Epithelial cell of proximal tubule (primary cell): ENCODE data around the gene RBFA. TPM values are rescaled to one million over a fixed set of nuclear protein-coding genes. Genes with fewer than 3 reads are reported as not detected.

Experiments used
- DNase-seq: peaks from one replicate; pipeline ENCODE4 v3.0.0-alpha.2; 2011; ENCODE audit warnings: low read depth
- H3K4me3 ChIP-seq: 2 replicates; pipeline ENCODE4 v1.5.1; 2011; ENCODE audit warnings: low read depth, mild to moderate bottlenecking, low read length
- total RNA-seq: library from RNA; depleted of rRNA; stranded (reverse); fragments of >200 nt; gene quantifications from 2 replicates; pipeline ENCODE4 v1.2.3, GENCODE V29; 2015
- TF ChIP-seq, protein P1 (sequence below): conservative IDR thresholded peaks from 2 replicates; pipeline ENCODE4 v1.5.1; 2012; ENCODE audit warnings: low read depth, mild to moderate bottlenecking, low read length

The RBFA gene
- 41.5 and 65.2 TPM in 2 replicates for total RNA-seq

- DNase-seq, result peak; percentile 27
- peak within 1 kb of the TSS; percentile 75 for H3K4me3 ChIP-seq
- TF ChIP-seq, protein P1, sequence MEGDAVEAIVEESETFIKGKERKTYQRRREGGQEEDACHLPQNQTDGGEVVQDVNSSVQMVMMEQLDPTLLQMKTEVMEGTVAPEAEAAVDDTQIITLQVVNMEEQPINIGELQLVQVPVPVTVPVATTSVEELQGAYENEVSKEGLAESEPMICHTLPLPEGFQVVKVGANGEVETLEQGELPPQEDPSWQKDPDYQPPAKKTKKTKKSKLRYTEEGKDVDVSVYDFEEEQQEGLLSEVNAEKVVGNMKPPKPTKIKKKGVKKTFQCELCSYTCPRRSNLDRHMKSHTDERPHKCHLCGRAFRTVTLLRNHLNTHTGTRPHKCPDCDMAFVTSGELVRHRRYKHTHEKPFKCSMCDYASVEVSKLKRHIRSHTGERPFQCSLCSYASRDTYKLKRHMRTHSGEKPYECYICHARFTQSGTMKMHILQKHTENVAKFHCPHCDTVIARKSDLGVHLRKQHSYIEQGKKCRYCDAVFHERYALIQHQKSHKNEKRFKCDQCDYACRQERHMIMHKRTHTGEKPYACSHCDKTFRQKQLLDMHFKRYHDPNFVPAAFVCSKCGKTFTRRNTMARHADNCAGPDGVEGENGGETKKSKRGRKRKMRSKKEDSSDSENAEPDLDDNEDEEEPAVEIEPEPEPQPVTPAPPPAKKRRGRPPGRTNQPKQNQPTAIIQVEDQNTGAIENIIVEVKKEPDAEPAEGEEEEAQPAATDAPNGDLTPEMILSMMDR, result peak; percentile 46
Observed at GRCh38 chr18:80034068-80034851, at the start of gene RBFA. Gene RBFA, plus strand, starts transcription at chr18:80034434. Its CDS starts 62 bp downstream, at chr18:80034496.

DNA sequence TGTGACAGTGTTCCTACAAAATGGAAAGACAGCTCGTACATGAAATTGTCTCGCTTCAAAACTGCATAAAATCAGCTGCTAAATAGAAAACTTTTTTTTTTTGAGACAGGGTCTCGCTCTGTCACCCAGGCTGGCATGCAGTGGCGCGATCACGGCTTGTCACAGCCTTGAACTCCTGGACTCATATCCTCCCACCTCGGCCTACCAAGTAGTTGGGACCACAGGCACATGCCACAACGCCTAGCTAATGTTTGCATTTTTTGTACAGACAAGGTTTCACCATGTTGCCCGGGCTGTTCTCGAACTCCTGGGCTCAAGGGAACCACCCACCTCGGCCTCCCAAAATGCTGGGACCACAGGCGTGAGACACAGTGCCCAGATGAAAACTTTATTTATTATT is 49.1 kb upstream of the RBFA start:
- no peak for DNase-seq
- H3K4me3 ChIP-seq, result no peak overlapping the region
- TF ChIP-seq, protein P1, result no peak

GRCh38 chr18:79986726-79987125 is 47.5 kb upstream of the RBFA start:
- DNase-seq, result no peak
- TF ChIP-seq, protein P1, result no peak

DNA sequence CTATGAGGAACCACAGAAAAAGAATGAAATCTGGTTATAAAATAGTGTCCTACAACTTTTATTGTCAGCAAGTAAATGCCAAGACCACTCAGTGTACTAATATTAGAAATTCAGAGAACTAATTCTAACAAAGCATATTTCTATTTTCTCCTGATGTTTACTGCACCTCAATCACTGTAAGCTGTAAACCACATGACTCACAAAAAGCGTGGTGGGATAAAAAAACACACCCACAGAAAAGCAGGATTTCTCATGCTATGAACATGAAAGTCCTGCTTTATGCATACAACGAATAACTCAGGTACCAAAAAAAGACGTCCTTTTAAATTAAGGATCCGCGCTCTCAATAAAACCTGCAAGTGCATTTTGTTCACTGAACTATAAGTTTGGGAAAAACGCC is 46.7 kb upstream of the RBFA start:
- H3K4me3 ChIP-seq, result peak overlapping the region; percentile 93
- TF ChIP-seq, protein P1, result no peak
- no peak for DNase-seq

More at GRCh38 chr18:79986726-79987125, 47.5 kb upstream of the RBFA start:
- H3K4me3 ChIP-seq, result peak overlapping the region; percentile 93

- H3K4me3 ChIP-seq, result peak overlapping the region; percentile 93
- no peak for DNase-seq
- TF ChIP-seq, protein P1, result peak; percentile 24
Observed at GRCh38 chr18:79988071-79988450, 46.2 kb upstream of the RBFA start.

DNA sequence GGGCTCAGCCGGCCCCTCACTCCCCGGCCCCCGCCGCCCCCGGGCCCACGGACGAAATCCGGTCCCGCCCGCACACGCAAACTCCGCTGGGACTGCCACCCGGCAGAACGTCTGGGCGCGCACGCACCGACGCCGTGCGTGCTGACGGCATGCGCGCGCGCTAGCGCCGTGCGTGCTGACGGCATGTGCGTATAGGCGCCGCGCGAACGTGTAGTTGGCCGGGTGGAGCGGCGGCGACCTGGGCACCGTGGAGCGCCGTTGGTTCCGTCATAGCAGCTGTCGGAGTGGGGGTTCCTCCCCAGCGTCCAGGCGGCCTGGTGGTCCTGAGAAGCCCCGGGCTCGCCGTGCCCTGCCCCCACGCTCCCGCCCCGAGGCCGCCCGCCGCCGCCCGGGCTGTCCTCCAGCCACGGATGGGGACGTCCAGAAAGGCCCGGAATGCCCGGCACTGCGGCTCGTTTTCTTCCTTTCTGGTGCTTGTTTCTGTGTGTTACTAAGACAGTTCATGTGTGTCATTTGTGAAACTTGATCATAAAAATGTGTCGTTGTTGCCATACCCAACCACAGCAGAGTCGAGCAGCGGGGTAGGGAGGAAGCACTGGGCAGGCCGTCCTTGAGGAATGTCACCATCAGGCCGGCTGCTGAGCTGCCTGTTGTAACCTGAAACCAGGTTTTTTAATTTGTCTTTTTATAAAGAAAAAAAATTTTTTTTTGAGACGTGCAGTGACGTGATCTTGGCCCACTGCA is 45.6 kb upstream of the RBFA start, which contains the start of gene TXNL4A:
TSS of gene TXNL4A (minus strand) at position 113 of the 744 bp plus-strand sequence. CDS start 171 bp downstream, outside the sequence.
- peak within 1 kb of the TSS; percentile 93 for H3K4me3 ChIP-seq
- TF ChIP-seq, protein P1, result no peak
- DNase-seq, result no peak

- DNase-seq, result no peak
- H3K4me3 ChIP-seq, result peak overlapping the region; percentile 93
- TF ChIP-seq, protein P1, result no peak
Observed at GRCh38 chr18:79989195-79989497, 45.1 kb upstream of the RBFA start.
